B cell (primary cell): ENCODE data around the gene FAM180B. TPM values are rescaled to one million over a fixed set of nuclear protein-coding genes. Genes with fewer than 3 reads are reported as not detected.
"Not testable (repeated sequence)": the region's sequence is repeated elsewhere in the genome, so short reads cannot be mapped to it uniquely, and the experiment has no call there.

Experiments used
- ATAC-seq: fragments of 200-7000 bp; cut with Tn5 transposase; one replicate; pipeline ENCODE4 v1.10.0; 2021; ENCODE audit warnings: low read depth, mild to moderate bottlenecking, moderate number of reproducible peaks, moderate library complexity
- CTCF ChIA-PET: fragments of 350-600 bp; sonication (Branson Sonifier 250); formaldehyde crosslinking; loops from one replicate; lab custom pipeline; 2021; ENCODE audit warnings: antibody characterized with exemption, inconsistent platforms; lab: Charles Lee
- POLR2A ChIA-PET: fragments of 350-600 bp; sonication (Branson Sonifier 250); formaldehyde crosslinking; loops from one replicate; lab custom pipeline; 2021; ENCODE audit warnings: antibody characterized with exemption; lab: Charles Lee
- DNase-seq: peaks from one replicate; pipeline ENCODE4 v3.0.0; 2013
- H2AFZ ChIP-seq: 2 replicates; pipeline ENCODE4 v1.6.1; 2012; ENCODE audit warnings: mild to moderate bottlenecking, low read depth, low read length; ENCODE audit not compliant: insufficient read depth, poor library complexity, severe bottlenecking
- H3K27ac ChIP-seq, 2 donors: 1 replicate in 1 of 2; 2 replicates in 1 of 2; pipeline ENCODE4 v1.5.1; 2012 to 2013; ENCODE audit warnings: low read length in 2 of 2, mild to moderate bottlenecking in 2 of 2, moderate library complexity in 1 of 2
- H3K27me3 ChIP-seq, 4 experiments: fragments of 200-600 bp in 1 of 4; sonication (generic) in 1 of 4; replicated peaks in 1 of 4; 1 replicate in 2 of 4; 2 replicates in 2 of 4; pipeline versions ENCODE4 v1.6.1 to v1.7.0; 2013 to 2016; ENCODE audit warnings: low read length in 3 of 4, mild to moderate bottlenecking in 2 of 4, mixed read lengths in 1 of 4, moderate library complexity in 1 of 4; ENCODE audit not compliant: insufficient read depth in 4 of 4, control insufficient read depth in 3 of 4; ENCODE audit errors: control extremely low read depth in 1 of 4
- H3K36me3 ChIP-seq, 2 experiments: replicated peaks in 1 of 2; 1 replicate in 1 of 2; 2 replicates in 1 of 2; pipeline versions ENCODE4 v1.6.1 to v1.7.1; 2013; ENCODE audit warnings: low read length in 1 of 2; ENCODE audit not compliant: insufficient read depth in 2 of 2, control insufficient read depth in 1 of 2; ENCODE audit errors: control extremely low read depth in 1 of 2, extremely low read depth in 1 of 2
- H3K4me1 ChIP-seq, 2 donors: fragments of 200-600 bp in 1 of 2; sonication (generic) in 1 of 2; 1 replicate in 1 of 2; 2 replicates in 1 of 2; pipeline versions ENCODE4 v1.5.1 to v1.6.1; 2013 to 2017; ENCODE audit warnings: low read length in 2 of 2; ENCODE audit not compliant: control insufficient read depth in 2 of 2, insufficient read depth in 2 of 2
- H3K4me2 ChIP-seq: replicated peaks from 2 replicates; pipeline ENCODE3; 2012; ENCODE audit warnings: mild to moderate bottlenecking, low read depth, low read length; ENCODE audit not compliant: poor library complexity, severe bottlenecking
- H3K4me3 ChIP-seq, 5 experiments: fragments of 200-600 bp in 1 of 5; sonication (generic) in 1 of 5; 1 replicate in 3 of 5; 2 replicates in 2 of 5; pipeline versions ENCODE4 v1.5.1 to v1.7.0; 2011 to 2016; ENCODE audit warnings: low read length in 4 of 5, mild to moderate bottlenecking in 4 of 5, low read depth in 2 of 5, control low read depth in 1 of 5, moderate library complexity in 1 of 5; ENCODE audit not compliant: insufficient read depth in 1 of 5; ENCODE audit errors: control extremely low read depth in 1 of 5, extremely low read depth in 1 of 5
- H3K79me2 ChIP-seq: fragments of 200-600 bp; sonication (generic); one replicate; pipeline ENCODE4 v1.6.0; 2016; ENCODE audit warnings: low read length; ENCODE audit not compliant: control insufficient read depth, insufficient read depth
- H3K9ac ChIP-seq: fragments of 200-600 bp; sonication (generic); 2 replicates; pipeline ENCODE4 v1.6.1; 2017; ENCODE audit warnings: mild to moderate bottlenecking, low read length, moderate library complexity
- H3K9me3 ChIP-seq, 3 donors: one replicate each; pipeline versions ENCODE4 v1.6.1 to v1.7.1; 2013; ENCODE audit warnings: low read length in 2 of 3; ENCODE audit not compliant: control insufficient read depth in 2 of 3, insufficient read depth in 1 of 3; ENCODE audit errors: control extremely low read depth in 1 of 3
- H4K20me1 ChIP-seq: 2 replicates; pipeline ENCODE4 v1.6.0; 2012; ENCODE audit warnings: mild to moderate bottlenecking, low read length; ENCODE audit not compliant: insufficient read depth, control insufficient read depth, poor library complexity, severe bottlenecking
- H3K27ac Mint-ChIP-seq: one replicate; pipeline ENCODE4 v1.8.0; 2021; ENCODE audit warnings: mixed read lengths
- H3K27me3 Mint-ChIP-seq: one replicate; pipeline ENCODE4 v1.8.0; 2021; ENCODE audit warnings: mixed read lengths
- H3K4me1 Mint-ChIP-seq: one replicate; pipeline ENCODE4 v1.8.0; 2021; ENCODE audit warnings: mixed read lengths
- H3K4me3 Mint-ChIP-seq: one replicate; pipeline ENCODE4 v1.8.0; 2021; ENCODE audit warnings: mixed read lengths
- H3K9me3 Mint-ChIP-seq: one replicate; pipeline ENCODE4 v1.8.0; 2022; ENCODE audit warnings: mixed read lengths; ENCODE audit not compliant: insufficient read depth
- CTCF ChIP-seq: fragments of 200-600 bp; IDR thresholded peaks from one replicate; pipeline ENCODE4 v1.8.0; 2022; ENCODE audit warnings: antibody characterized with exemption, mild to moderate bottlenecking
- EZH2 ChIP-seq: IDR thresholded peaks from 2 replicates; pipeline ENCODE4 v1.6.1; 2012; ENCODE audit warnings: borderline replicate concordance, low read depth, mild to moderate bottlenecking, moderate library complexity, low read length; ENCODE audit not compliant: insufficient read depth, poor library complexity, severe bottlenecking
- WGBS: methylation state at CpG from one replicate; pipeline ENCODE4 v1.1.5; 2013; ENCODE audit warnings: missing lambda C conversion rate; ENCODE audit not compliant: insufficient coverage; 5-methylcytosine and 5-hydroxymethylcytosine counted together
- intact Hi-C: fragments of 100-400 bp; cut with micrococcal nuclease; formaldehyde crosslinking; loops from one replicate; pipeline ENCODE4 v1.10.0; 2022
- polyA plus RNA-seq: library from polyadenylated mRNA; depleted of rRNA; stranded (reverse); fragments of >200 nt; gene quantifications from 2 replicates; pipeline ENCODE4 v1.2.3, GENCODE V29; 2012
- total RNA-seq, 2 donors: library from RNA; stranded (reverse); fragments of 120-200 nt in 1 of 2; gene quantifications; 1 replicate in 1 of 2; 2 replicates in 1 of 2; pipeline versions ENCODE4 v1.2.3 to v1.2.4, GENCODE V29; 2013 to 2022

The FAM180B gene
- total and polyA plus RNA-seq, 2 donors (not counting 1 experiment from before 2014, with no cell fraction given): 0.06 to 0.20 TPM

- 100% methylated on average over 2 of the region's 2 CpGs for WGBS
- Mint-ChIP-seq H3K4me3 (peak overlapping the region; percentile 0), H3K27ac (no peak overlapping the region), H3K4me1 (peaks cover 52% of the 10 kb centered on the region), H3K27me3 (no peaks in the 10 kb centered on the region), H3K9me3 (no peaks in the 10 kb centered on the region)
- TF ChIP-seq EZH2: no peak
- TF ChIP-seq CTCF: no peak
- Histone ChIP-seq H4K20me1 (peaks cover 85% of the 10 kb centered on the region), H3K79me2 (peaks cover 99% of the 10 kb centered on the region), H3K36me3 (peaks cover 0 to 3% of the 10 kb centered on the region in 2 experiments), H3K9me3 (no peaks in the 10 kb centered on the region), H3K4me3 (no peak overlapping the region), H2AFZ (no peak overlapping the region), H3K4me1 (peaks cover 18 to 32% of the 10 kb centered on the region in 2 donors), H3K27me3 (no peaks in the 10 kb centered on the region), H3K4me2 (peak overlapping the region; percentile 0), H3K27ac (peak overlapping the region in 1 of 2 donors; percentile 3), H3K9ac (no peak overlapping the region)
- ChIA-PET CTCF (interaction anchor here (1.6 kb wide), 1 partner anchor 11 kb away, joined by 4 read pairs; no protein-coding TSS in a partner anchor), POLR2A (interaction anchor here (1.1 kb wide), 1 partner anchor 37 kb away, joined by 12 read pairs; the partner anchor contains the start of genes KBTBD4 and NDUFS3)
- no peak for DNase-seq
- intact Hi-C loops: no loop called here
- no peak for ATAC-seq
These were observed 45.4 kb upstream of the FAM180B start for GRCh38 chr11:47541070-47541469.

- Histone ChIP-seq H3K4me3 (no peak overlapping the region), H3K36me3 (no peaks in the 10 kb centered on the region), H3K4me1 (peaks cover 10 to 28% of the 10 kb centered on the region in 2 donors), H3K79me2 (peaks cover 99% of the 10 kb centered on the region), H2AFZ (no peak overlapping the region), H3K4me2 (no peak overlapping the region), H3K27ac (no peak overlapping the region), H4K20me1 (peaks cover 75% of the 10 kb centered on the region), H3K27me3 (no peaks in the 10 kb centered on the region), H3K9me3 (no peaks in the 10 kb centered on the region), H3K9ac (no peak overlapping the region)
- ATAC-seq (no peak), DNase-seq (no peak)
- H3K27me3 Mint-ChIP-seq: no peaks in the 10 kb centered on the region
- TF ChIP-seq CTCF (no peak), EZH2 (no peak)
- 90% methylated on average over 2 of the region's 6 CpGs for WGBS
- H3K27ac Mint-ChIP-seq: no peak overlapping the region
- H3K9me3 Mint-ChIP-seq: no peaks in the 10 kb centered on the region
- H3K4me1 Mint-ChIP-seq: peaks cover 52% of the 10 kb centered on the region
- H3K4me3 Mint-ChIP-seq: no peak overlapping the region
- ChIA-PET POLR2A (interaction anchor here (0.6 kb wide), 1 partner anchor 27 kb away, joined by 8 read pairs; no protein-coding TSS in a partner anchor), CTCF (no interaction called here)
- intact Hi-C loops: no loop called here
These were observed 41.2 kb upstream of the FAM180B start for GRCh38 chr11:47545298-47545697.

GRCh38 chr11:47546274-47546673 lies 40.2 kb upstream of the FAM180B start:
- H3K4me1 ChIP-seq: peaks cover 14 to 32% of the 10 kb centered on the region in 2 donors
- H3K4me3 Mint-ChIP-seq, ATAC-seq, H3K9ac ChIP-seq, intact Hi-C loops, DNase-seq, H3K27ac ChIP-seq, H3K36me3 ChIP-seq, H3K27me3 ChIP-seq, H3K9me3 Mint-ChIP-seq, H3K27me3 Mint-ChIP-seq, H3K27ac Mint-ChIP-seq, CTCF ChIA-PET, H2AFZ ChIP-seq, H3K4me3 ChIP-seq, H3K9me3 ChIP-seq, H3K4me2 ChIP-seq: not testable (repeated sequence)
- POLR2A ChIA-PET: interaction anchor here (0.7 kb wide), 2 partner anchors 9 to 41 kb away, joined by 3 read pairs; no protein-coding TSS in a partner anchor
- peaks cover 52% of the 10 kb centered on the region for H3K4me1 Mint-ChIP-seq
- peaks cover 99% of the 10 kb centered on the region for H3K79me2 ChIP-seq
- WGBS: no CpG with 5 or more reads among the region's 7 CpGs
- peaks cover 69% of the 10 kb centered on the region for H4K20me1 ChIP-seq
